Fibroblast of mammary gland (primary cell): ENCODE measurements around the gene ADAR.

ENCODE experiments used
- DNase-seq: peaks from one replicate; pipeline ENCODE4 v3.0.0-alpha.2; 2010; ENCODE audit warnings: low read depth
- H3K4me3 ChIP-seq: 2 replicates; pipeline ENCODE4 v1.5.1; 2011; ENCODE audit warnings: low read depth, mild to moderate bottlenecking, low read length, moderate library complexity; ENCODE audit not compliant: control insufficient read depth
- TF ChIP-seq, protein P1 (sequence below): conservative IDR thresholded peaks from 2 replicates; pipeline ENCODE4 v1.5.1; 2011; ENCODE audit warnings: low read depth, low read length, inconsistent platforms; ENCODE audit not compliant: control insufficient read depth, insufficient read depth

ADAR gene

DNA sequence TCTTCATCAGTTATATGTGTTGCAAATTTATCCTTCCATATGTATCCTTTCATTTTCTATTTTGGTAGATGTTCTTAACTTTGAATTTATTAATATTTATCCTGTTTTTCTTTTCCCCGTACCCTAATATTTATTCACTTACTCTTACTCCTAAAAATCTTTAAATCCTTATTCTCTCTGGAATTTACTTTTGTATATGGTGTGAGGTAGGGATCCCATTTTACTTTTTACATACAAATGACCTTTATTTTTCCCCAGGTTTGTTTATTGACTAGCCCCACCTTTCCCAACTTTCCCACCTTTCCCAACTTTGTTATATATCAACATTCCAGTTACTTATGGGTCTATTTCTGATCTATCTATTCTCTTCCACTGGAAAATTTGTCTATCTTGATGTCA is 21.7 kb upstream of the ADAR start:
- TF ChIP-seq, protein P1, sequence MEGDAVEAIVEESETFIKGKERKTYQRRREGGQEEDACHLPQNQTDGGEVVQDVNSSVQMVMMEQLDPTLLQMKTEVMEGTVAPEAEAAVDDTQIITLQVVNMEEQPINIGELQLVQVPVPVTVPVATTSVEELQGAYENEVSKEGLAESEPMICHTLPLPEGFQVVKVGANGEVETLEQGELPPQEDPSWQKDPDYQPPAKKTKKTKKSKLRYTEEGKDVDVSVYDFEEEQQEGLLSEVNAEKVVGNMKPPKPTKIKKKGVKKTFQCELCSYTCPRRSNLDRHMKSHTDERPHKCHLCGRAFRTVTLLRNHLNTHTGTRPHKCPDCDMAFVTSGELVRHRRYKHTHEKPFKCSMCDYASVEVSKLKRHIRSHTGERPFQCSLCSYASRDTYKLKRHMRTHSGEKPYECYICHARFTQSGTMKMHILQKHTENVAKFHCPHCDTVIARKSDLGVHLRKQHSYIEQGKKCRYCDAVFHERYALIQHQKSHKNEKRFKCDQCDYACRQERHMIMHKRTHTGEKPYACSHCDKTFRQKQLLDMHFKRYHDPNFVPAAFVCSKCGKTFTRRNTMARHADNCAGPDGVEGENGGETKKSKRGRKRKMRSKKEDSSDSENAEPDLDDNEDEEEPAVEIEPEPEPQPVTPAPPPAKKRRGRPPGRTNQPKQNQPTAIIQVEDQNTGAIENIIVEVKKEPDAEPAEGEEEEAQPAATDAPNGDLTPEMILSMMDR: no peak
- DNase-seq: no peak
- no peak overlapping the region for H3K4me3 ChIP-seq

GRCh38 chr1:154629061-154629674 is 21.2 kb upstream of the ADAR start:
- DNase-seq: no peak
- no peak overlapping the region for H3K4me3 ChIP-seq
- TF ChIP-seq, protein P1: no peak

DNA sequence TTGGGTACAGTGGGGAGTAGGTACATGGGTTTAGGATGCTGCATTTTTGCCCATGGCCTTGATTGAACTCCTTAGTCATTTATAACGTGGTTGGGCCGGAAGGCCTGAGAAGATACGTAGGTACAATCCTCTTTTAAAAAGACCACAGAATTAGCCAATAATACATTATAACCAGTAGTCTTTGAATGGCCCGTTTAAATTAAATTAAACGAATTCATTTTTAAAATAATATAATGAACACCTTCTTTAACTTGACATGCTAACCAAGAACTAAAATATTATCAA is 20.1 kb upstream of the ADAR start:
- H3K4me3 ChIP-seq: peak overlapping the region; percentile 92
- DNase-seq: no peak
- TF ChIP-seq, protein P1: no peak

DNA sequence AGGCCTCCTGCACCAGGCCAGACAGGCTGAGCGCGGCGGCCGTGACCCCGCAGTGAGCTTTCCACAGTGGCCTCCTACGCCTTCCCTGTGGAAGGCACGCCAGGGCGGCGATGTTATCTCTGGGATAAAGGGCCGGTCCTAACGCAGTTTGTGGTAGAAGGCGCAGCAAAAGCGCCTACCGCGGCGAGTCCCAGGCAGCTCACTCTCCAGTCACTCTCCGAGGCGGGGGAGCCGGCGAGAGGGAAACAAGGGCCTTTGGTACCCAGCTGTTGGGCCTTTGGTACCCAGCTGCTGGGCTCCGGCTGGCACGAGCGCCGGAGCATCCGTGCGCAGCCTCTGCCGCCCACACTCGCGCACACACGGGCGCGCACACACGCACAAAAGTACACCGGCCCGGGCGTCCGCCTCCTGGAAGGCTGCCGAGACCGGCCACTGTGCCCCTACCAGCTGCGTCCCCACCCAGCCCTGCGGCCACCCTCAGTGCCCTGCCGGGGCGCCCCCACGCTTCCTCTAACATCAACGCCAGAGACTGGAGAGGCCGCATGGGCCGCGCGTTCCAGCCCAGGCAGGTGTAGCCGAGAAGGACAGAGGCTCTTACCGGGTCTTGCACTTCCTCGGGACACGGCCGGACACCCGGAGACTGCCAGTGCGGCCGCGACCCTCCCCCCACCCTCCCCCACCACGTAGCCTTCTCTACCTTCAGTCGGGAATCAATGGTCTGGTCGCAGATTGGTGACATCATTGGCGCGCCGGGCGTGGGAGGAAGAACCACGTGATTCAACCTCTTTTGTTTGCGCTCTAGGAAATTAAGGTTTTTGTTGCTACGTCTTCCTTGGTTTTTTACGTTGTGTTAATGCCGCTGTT is 19.5 kb upstream of the ADAR start:
- peak; percentile 91 for DNase-seq
- TF ChIP-seq, protein P1: no peak
- H3K4me3 ChIP-seq: peak overlapping the region; percentile 92

DNA sequence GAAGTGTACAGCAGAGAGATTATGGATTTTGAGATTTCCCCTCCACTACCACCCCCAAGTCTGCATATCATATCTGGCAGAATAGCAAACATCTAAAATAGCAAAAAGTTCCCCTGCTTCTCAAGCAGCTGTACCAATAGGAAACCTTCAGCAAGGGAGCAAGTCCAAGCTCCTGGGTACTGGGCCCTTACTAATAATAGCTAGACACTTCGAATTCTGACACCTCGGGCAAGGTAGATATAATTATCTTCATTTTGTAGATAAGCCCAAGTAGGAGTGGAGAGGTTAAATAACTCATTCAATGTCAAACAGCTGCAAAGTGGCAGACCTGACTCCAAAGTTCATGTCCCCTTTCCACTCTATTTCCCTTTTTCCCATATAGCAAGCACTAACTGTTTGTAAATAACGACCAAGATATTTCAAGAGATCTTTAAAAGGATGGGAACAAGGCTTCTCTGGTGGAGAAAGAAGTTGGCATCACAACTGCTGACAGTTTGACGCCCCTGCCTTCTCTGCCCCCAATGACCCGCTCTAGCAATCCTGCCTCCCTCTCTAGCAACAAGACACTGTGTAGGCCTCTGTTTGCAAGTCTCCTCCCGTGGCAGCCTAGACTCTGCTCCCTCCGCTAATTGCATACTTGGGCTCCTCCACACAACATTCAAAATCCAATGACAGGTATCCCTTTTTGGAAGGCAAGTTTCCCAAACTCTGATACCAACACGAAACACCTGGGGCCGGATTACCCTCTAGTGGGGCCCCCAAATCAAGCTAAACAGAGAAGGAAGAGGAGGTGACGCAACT is 18.7 kb upstream of the ADAR start:
- H3K4me3 ChIP-seq: peak overlapping the region; percentile 92
- TF ChIP-seq, protein P1: no peak
- DNase-seq: no peak

GRCh38 chr1:154624746-154625643 is 17.0 kb upstream of the ADAR start:
- no peak overlapping the region for H3K4me3 ChIP-seq
- TF ChIP-seq, protein P1: no peak
- DNase-seq: peak; percentile 82
